HPDE6-E6E7 (cell line): Measurements from ENCODE around the gene DCST1.

Experiments used
- DNase-seq: peaks from one replicate; pipeline ENCODE4 v3.0.0; 2011; ENCODE audit warnings: missing footprints; ENCODE audit errors: extremely low spot score

DCST1 gene

DNA sequence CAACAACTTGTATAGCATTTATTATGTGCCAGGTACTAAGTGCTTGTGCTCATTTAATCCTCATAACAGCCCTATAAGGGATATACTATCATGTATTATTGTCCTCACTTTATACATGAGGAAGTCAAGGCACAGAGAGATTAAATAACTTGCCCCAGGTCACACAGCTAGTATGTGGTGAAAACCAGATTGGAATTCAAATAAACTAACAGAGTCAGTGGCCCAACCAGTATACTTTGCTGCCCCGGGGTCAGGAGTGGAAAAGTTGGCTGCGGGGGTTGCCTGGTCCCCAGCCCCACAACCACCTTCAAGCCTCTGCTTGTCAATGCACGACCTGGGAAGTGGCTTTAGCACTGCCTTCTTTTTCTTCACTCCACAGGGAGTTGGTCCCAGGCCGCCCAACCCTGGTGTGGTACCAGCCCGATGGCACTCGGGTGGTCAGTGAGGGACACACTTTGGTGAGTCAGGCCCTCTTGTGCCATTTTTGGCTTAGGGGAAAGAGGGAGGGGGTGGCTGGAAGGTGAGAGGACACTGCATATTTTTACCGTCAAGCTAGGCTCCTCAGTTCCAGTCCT, 20.0 kb downstream of the DCST1 start:
- DNase-seq: no peak

DNA sequence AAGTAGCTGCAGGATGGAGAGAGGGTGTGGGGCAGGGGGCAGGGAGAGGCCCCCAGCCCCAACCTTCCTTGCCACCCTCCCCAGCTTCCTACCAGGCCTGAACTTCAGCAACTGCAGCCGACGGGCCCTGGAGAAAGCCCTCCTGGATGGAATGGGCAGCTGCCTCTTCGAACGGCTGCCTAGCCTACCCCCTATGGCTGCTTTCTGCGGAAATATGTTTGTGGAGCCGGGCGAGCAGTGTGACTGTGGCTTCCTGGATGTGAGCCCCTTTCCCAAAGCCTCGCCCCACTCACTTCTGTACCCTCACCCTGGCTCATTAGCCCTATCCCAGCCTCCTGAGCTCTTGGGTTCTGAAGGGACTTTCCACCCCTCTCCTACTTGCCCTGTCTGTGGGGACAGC, 23.5 kb downstream of the DCST1 start:
- no peak for DNase-seq

DNA sequence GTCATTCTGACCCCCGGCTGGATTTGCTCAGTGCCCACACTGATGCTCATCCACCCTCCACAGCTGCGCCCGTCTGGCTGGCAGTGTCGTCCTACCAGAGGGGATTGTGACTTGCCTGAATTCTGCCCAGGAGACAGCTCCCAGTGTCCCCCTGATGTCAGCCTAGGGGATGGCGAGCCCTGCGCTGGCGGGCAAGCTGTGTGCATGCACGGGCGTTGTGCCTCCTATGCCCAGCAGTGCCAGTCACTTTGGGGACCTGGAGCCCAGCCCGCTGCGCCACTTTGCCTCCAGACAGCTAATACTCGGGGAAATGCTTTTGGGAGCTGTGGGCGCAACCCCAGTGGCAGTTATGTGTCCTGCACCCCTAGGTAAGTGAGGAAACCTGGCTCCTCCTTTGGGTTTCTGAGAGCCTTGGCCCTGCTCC, 24.2 kb downstream of the DCST1 start:
- no peak for DNase-seq

DNA sequence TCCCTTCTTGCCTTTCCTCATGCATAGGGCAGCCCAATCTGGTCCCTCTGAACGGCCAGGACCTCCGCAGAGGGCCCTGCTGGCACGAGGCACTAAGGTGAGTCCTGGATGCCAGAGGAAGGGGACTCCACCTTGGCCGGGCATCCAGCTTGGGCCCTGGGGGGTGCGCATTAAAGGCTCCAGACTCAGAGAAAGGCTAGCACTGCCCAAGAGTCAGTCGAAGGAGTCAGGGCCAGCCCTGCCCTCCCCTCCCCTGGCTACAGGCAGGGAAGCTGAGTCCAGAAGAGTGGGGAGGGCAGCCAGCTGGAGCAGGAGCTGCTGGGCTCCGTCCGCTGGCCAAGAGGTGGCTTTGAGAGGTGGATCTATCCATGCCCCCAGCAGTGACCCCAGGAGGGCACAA, 27.1 kb downstream of the DCST1 start:
- no peak for DNase-seq

DNA sequence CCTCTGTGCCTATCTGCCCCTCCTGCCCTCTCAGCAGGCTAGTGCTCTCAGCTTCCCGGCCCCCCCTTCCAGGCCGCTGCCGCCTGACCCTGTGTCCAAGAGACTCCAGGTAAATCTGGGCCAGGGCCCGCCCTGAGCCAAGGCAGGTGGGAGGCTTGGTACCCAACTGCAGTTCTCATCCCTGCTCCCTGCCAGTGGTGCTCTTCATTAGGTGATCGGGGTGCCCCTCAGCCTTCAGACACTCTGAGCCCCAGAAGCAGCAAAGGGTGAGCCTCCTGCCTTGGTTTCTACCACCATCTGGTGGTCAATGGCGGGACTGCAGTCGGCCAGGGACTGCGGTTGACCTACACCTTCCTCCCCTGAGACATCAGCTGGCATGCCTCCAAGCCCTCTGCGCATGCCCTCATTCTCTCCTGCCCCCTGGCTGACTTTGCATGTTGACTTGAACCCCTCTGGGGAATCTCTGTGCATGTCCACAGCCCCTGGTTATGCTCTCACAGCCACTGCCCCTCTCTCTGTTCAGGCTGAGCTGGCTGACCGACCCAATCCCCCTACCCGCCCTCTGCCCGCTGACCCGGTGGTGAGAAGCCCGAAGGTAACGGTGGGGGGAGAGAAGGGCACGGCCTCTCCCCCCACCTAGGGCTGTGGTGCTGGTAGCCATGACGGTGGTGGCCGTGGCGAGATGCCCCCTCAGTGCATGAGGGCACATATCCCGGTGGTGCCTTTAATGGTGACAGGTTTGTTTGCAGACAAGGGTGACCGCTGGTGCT, 27.9 kb downstream of the DCST1 start:
- DNase-seq: no peak

DNA sequence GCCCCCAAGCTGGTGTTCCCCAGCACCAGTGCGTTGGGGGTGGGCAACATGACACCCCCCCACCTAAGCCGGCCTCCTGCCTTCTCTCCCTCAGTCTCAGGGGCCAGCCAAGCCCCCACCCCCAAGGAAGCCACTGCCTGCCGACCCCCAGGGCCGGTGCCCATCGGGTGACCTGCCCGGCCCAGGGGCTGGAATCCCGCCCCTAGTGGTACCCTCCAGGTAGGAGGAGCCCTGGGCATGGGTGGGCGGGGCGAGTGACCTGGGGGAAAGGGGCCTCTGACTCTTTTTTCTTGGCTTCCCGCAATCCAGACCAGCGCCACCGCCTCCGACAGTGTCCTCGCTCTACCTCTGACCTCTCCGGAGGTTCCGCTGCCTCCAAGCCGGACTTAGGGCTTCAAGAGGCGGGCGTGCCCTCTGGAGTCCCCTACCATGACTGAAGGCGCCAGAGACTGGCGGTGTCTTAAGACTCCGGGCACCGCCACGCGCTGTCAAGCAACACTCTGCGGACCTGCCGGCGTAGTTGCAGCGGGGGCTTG, 28.6 kb downstream of the DCST1 start:
- DNase-seq: no peak

DNA sequence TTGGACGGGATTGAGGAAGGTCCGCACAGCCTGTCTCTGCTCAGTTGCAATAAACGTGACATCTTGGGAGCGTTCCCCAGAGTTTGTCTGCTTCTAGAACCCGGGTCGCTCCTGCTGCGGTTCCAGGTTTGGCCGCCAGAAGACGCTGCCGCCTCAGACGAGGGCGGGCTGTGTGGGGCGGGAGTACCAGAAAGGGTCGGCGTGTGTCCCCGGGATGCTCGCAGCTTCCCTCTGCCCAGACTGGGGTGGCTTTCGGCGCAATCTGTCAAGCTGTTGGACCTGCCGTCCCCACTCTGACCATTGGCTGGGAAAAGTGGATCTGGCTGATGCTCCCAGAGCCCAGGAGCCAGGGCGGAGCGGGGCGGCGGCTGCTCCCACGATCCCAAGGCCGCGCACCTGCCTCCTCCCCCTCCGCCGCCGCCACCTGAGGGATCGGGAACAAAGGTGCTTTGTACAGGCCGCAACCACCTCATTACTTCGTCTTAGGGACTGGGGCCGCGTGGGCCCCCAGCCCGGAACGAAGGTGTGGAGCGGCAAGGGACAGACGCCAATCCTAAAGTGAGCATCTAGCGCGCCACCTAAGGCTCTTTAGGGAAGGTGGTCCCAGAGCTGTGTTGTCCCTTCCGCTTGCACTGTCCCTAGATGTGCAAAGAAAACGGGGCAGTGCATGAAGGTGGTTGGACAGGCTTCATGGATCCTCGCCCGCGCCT, 29.2 kb downstream of the DCST1 start:
- no peak for DNase-seq

DNA sequence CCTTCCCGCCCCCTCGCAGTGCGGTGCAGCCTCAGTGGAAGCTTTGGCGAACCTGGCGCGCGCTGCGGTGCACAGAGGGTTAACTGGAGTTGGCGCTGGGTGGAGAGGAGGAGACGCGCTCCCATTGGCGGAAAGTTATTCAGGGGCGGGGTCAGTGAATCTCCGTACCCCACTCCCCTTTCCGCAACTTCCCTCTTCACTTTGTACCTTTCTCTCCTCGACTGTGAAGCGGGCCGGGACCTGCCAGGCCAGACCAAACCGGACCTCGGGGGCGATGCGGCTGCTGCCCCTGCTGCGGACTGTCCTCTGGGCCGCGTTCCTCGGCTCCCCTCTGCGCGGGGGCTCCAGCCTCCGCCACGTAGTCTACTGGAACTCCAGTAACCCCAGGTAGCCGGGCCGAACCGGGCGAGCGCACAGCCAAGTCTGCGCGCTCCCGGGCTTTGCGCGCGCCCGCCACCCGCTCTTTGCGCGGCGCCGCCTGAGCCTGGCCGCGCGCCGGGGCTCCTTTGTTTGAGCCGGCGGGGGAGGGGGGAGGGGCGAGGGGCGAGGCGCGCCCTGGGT, 30.0 kb downstream of the DCST1 start, which contains the start of gene EFNA4:
EFNA4 (plus strand) TSS at position 191 of the 561 bp plus-strand sequence; CDS start at position 275, 84 bp downstream.
- peak; percentile 87 for DNase-seq

DNA sequence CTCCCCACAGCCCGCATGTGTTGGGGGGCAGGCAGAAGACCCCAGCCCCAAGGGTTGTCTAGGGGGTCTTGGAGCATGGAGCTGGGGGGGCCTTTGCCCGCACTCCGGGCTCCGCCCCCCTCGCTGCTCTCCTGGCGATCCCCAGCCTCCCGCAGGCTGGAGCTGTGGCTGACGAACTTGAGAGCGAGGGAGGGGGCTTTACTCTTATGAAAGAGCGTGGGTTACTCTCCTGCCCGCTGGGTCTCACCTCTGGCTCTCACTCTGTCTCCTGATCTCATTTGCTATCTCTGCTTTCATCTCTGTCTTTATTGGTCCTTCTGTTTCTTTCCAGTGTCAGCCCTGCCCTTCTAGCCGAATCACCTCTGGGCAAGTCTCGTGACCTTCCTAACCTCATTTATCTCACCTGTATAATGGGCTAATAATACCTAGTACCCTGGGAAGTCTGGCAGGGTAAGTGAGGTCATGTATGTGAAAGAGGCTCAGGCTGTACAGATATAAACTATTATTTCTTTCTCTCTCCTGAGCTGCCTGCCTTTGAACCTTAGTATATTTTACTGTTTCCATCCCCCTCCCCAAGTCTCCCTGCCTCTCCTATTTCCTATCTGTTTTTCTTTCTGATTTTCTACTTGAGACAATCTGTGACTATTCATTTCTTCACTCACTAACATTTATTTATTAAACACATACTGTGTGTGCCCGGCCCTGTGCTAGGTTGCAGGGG, 30.6 kb downstream of the DCST1 start:
- no peak for DNase-seq

DNA sequence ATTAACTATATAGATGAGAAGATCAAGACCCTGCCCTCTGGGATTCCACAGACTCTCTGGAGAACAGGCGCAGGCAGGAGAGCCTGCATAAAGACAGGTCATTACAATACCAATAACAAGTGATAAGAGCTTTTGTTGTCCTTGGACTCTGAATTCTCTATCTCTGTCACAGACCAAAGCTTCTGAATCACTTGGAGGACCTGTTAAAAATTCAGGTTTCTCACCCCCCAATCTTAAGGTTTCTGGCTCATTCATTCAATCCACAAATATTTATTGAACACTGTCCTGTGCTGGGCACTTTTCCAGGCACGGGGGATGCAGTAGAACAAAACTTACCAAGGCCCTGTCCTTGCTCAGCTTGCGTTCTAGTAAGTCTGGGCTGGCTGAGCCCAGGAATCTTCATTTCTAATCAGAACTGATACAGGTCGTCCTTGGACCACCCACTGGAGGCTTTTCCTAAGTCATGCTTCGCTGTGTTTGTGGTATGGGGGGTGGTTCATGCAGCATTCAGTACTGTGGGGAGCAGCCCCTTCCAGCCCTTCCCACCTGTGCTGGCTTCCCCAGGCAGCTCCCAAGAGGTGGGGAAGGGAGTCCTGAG, 31.3 kb downstream of the DCST1 start:
- DNase-seq: no peak

DNA sequence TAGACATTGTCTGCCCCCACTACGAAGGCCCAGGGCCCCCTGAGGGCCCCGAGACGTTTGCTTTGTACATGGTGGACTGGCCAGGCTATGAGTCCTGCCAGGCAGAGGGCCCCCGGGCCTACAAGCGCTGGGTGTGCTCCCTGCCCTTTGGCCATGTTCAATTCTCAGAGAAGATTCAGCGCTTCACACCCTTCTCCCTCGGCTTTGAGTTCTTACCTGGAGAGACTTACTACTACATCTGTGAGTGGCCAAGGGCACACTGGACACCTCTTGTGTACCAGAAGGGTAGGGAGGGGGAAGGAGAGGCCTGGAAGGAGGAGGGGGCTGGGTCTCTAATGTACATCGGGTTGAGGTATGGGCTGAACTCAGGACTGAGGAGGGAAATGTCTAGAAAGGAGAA, 33.2 kb downstream of the DCST1 start:
- DNase-seq: no peak

DNA sequence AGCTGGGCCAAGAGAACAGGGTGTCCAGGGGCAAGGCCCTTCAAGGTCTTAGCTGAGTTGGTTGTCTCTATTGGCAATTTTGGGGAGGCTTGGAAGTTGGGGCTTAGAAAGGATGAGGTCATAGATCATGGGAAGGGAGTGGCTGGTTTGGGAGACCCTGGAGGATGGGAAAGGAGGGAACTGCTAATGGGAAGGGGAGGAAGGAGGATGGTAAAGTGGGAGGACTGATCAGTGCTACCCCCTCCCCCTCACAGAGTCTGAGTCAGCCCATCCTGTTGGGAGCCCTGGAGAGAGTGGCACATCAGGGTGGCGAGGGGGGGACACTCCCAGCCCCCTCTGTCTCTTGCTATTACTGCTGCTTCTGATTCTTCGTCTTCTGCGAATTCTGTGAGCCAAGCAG, 35.0 kb downstream of the DCST1 start:
- DNase-seq: no peak

DNA sequence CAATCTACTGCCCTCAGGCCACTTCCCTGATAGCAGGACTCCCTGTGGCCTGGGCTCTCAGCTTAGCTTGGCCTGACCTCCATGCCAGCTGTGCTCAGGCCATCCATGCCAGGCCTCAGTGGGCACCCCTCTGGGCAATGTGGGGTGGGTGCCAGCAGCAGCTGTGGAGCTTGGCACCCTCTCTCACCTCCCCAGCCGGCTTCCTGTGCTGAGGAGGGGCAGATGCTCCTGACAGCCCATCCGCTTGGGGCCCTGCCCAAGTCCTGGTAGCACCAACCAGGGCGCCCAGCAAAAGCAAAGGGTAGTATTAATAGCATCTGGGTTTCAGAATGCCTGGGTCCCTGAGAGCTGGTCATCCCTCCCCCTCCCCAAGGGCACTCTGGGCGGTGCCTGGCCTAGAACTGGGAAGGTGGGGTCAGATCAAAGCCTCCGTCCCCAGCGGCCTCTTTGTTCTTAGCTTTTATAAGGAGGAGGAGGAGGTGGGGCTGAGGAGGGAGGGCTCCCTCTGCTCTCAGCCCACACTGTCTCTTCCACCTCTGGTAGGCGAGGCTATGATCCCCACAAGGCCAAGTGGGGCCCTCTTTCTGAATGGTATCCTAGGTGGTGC, 36.0 kb downstream of the DCST1 start:
- no peak for DNase-seq

DNA sequence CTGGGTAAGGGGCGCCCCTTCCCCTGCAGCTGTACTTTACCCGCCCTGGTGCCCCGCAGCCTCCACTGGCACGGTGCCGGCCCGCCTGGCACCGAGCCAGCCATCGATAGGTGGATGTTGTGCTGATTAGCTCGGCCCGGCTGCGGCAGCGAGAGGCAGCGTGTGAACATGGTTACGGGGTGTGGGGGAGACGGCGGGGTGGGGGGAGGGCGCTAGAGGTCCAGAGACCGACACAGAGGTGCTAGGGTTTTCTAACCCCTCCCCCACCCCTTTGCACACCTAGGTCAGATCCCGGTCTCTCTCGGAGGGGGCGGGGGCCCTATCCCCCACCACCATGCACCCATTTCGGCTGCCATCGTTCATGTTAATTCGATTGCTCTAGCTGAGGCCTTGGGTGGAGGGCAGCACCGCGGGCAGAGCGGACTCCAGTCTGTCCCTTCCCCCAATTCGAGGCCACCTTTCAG, 36.6 kb downstream of the DCST1 start:
- no peak for DNase-seq

DNA sequence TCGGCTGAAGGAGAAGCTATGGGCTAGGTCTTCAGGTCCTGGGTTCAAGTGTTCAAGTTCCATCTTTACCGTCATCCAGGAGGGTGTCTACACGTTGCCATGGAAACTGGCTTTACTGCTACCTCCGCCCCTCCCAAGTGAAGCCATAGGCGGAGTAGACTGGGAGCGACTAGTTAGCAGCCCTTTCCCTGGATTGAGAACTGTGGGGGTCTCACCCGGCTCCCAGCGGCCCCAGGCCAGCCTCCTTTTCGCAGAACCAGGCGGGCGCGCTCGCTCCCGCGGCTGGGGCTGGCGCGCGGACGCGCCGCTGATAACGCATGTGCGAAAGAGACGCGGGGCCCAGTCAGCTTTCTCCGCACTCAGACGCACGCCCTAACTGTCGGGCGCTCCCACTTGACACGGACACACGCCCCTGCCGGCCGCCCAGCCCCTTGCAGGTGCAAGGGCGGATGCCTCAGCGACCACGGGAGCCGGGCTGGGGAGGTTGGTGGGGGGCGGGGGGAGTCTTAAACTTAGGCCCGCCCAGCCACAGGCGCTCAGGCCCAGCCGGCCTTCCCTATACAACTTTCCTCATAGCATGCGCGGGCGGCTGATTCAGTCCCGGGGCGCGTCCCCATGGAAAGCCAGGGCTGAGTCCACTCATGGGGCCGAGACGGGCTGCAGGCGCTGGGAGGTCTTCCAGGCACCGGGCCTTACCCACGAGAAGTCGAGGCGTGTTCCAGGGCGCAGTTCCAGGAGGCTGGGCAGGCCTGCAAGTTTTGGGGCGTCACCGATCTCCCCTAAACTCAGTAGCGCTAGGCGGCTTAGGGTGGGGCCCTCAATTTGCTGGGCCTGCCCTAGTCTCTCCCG, 37.3 kb downstream of the DCST1 start:
- no peak for DNase-seq

DNA sequence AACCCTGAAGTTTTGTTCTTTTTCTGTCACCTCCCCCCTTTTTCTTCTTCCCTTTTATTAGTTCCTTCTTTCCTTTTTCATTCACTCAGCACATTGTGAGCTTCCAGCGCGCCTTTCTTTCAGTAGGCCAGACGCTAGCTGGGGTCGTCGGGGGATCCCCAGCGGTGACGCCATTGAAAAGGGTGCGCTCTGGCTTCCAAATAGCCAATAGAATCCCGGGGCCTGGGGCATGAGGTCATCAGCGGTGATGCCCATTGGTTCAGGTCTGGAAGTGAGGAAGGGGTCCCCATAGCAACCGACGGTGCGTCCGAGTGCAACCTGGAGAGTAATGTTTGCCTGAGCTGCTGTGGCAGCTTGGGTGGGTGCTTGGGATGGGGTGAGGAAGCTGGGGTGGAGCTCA, 38.1 kb downstream of the DCST1 start:
- DNase-seq: no peak

DNA sequence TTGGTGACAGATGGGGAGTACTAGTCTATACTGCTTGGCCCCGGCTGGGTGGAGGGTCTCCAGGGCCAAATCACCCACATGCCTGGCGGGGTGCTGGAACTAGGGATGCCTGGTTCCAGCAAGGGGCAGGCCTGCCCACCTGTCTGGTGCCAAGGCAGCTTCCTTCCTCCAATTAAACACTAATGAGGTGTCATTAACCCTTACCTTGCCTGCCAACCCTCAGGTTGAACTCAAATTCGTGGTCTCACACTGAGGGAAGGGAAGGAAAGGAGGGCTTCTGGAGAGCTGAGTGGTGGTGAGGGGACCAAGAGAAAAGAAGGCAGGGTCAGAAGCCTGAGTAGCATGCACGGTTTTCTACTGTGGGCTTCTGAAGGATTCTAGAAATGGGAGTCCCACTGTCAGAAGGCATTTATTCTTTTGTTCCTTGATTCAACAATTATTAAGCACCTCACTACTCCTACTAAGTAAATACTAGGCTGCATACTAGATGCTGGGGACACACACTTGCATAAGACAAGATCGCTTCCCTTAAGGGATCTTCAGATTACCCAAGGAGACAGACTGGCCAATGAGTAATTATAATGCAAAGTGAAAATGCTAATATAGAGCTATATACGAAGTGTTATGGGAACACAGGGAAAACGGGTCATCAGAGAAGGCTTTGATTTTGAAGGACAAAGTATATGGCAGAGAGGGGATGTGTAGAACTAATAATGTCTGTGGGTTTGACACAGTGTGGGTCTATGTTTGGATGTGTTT, 39.1 kb downstream of the DCST1 start:
- DNase-seq: no peak

DNA sequence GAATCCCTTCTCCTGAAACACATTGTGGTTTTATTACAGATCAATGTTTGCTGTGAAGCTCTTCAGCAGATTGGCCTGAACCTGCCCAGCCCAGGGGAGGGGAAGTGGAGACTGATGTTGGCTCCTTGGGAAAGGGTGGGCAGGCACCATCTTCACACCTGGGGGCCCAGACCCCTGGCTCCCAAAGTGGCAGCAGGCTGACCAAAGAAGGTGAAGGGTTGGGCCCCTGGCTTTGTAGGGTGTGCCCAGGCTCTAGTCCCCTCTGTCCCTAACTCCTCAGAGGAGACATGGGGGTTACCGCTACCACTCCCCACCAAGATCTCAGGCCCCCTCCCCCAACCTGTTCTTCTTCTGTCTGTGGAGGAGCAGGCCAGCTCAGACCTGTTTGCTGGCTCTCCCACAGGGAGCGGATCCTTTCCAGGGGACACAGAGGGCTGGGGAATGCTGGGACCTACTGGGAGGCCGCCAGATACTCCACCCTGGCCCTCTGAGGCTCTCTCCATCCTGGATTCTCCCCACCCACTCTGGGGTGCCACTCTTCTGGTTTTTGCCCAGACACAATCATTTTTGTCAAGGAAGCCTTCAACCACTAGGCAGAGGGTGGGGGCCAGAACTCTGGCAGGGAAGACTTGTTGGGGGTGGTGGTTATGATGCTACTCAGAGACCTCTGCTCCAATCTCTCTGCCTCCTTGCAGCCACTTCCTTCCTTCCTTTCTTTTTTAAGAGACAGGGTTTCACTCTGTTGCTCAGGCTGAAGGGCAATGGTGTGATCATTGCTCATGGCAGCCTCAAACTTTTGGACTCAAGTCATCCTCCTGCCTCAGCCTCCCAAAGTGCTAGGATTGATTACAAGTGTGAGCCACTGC, 40.0 kb downstream of the DCST1 start:
- DNase-seq: no peak
